GM21737 (cell line): ENCODE data around the gene TSBP1.
"Not testable (repeated sequence)": the region's sequence is repeated elsewhere in the genome, so short reads cannot be mapped to it uniquely, and the experiment has no call there.

Experiments used
- ATAC-seq: cut with Tn5 transposase; IDR thresholded peaks from one replicate; pipeline ENCODE4 v1.9.1; 2021; ENCODE audit warnings: mild to moderate bottlenecking, moderate library complexity; ENCODE audit not compliant: unreplicated experiment

The TSBP1 gene

DNA sequence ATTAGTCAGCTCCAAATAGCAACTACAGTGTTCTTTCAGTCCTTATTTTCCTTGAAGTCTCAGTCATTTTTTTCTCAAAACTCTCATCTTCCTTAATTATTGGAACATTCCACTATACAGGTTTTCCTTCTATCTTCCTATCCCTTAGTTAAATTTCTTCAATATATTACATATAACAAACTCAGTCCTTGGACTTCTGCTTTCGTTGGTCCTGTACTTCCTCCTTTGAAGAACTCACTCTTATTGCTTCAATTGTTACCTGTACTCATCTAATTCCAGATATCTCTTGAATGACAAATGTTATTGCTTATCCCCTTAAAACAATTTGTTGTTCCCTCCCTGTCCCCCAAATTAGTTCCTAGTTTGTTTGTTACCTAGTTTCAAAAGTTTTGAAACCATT, 80.2 kb downstream of the TSBP1 start:
- ATAC-seq, result no peak

DNA sequence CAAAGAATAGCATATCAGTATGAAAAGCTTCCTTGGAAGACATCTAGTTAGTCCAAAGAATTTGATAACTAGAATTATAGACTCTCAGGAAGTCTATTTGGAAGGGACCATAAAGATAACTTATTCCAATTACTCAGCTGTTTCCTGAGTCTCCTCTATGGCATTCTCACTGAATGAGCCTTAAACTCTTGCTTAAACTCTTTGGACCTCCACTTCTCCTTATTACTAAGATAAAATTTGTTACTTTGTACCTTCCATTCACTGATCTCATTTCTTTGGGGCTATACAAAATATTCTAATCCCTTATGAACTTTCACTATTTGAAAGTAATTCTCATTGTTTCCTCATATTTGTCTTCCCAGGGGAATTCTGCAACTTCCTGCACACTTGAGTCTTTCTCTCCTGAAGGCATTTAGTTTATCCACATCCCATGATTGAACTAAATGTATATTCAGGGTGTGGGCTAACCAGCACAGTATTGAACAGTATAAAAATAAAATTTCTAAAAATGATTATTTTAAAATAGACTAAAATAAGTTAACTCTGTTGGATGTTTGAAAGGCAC, 80.7 kb downstream of the TSBP1 start:
- ATAC-seq, result no peak

DNA sequence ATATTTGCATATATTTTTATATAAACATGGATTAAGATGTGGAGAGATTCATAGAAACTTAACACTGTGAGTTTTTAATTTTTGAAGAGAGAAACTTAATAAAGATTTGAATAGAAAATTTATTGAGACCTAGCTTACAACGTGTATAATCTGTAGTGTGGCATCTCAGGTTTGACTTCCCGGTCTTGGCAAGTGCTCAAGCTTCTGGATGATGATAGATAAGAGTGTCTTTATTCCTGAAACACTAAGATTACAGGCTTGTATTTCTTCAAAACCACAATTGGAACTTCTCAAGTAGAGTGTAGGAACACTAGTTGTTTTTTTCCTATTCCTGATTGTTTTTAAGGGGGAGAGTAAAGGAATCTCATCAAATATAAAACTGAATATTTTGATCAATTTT, 83.3 kb downstream of the TSBP1 start:
- no peak for ATAC-seq

DNA sequence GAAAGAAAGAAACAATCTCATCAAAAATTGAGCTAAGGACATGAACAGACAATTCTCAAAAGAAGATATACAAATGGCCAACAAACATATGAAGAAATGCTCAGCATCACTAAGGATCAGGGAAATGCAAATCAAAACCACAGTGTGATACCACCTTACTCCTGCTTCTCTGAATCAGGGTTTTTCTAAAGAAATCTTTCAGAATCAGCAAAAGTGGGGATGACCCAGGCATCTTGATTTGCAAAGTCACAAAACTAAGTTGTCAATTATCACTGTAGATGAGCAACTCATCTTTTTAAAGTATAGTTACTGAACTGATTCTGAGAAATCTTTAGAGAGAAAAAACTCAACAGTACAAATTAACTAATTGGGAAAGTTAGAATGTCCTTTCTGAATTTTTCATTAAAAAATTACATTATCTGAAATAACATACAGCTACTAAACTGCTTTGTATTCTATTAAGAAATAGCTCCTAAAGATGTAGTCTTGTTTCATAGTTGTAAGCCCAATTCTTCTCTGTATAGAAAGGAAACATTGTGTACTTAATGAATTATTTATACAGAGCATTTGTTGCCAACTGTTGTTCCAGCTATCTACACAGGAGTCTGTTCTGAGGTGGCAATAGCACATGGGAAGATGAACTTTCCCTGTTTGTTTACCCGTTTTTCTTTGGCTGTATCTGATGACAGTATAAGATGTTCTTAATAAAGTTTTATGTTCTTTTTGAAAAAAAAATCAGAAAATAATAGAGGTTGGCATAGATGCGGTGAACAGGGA, 97.7 kb downstream of the TSBP1 start:
- not testable (repeated sequence) for ATAC-seq

DNA sequence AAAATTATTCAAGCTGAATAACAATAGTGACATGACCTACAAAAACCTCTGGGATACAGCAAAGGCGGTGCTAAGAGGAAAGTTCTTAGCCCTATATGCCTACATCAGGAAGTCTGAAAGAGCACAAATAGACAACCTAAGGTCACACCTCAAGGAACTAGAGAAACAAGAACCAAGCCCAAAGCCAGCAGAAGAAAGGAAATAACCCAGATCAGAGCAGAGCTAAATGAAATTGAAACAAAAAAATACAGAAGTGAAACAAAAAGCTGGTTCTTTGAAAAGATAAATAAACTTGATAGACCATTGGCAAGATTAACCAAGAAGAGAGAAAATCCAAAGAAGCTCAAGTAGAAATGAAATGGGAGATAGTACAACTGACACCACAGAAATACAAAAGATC, 100.3 kb downstream of the TSBP1 start:
- ATAC-seq, result no peak

GRCh38 chr6:32268459-32268858, 103.2 kb downstream of the TSBP1 start:
- not testable (repeated sequence) for ATAC-seq

GRCh38 chr6:32267035-32267434, 104.7 kb downstream of the TSBP1 start:
- no peak for ATAC-seq

- not testable (repeated sequence) for ATAC-seq
These were observed 114.4 kb downstream of the TSBP1 start for GRCh38 chr6:32257262-32257661.

DNA sequence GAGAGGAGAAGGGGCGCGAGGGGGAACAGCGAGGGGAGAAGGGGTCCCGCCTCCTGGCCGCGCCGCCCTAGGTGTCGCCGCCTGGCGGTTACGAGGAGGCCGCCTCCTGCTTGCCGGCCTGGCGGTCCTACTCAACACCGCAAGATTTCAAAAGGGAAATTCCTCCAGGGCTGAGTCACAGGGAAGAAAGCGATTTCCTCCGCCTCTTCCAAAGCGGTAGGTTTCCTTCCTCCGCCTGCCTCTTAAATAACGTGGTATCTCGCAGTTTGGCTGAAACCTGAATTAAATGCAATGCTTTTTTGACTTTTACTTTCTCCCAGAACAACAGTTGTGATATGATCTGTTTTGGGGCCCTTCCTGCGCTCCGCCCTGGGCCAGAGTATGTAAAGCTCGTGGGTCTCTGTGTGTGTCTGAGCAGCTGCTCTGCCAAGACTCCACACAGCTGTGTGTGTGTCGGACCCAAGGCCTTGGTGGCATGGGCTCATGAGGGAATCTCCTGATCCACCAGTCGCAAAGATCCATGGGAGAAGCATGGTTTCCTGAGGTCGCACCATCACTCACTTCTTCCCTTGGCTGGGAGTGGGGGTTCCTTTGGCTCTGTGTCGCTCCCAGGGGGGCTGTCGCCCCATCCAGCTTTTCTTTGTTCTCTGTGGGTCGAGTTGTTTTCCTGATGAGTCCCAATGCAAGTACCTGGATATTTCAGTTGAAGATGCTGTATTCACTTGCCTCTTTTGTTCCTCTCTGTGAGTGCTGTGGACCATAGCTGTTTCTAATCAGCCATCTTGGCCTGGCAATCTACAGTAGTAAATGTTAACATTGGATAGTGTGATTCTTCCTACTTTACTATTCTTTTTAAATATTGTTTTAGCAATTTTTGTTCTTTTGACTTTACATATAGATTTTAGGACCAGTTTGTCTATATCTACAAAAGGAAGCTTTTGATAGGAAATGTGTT, 116.2 kb downstream of the TSBP1 start:
- ATAC-seq, result no peak

- ATAC-seq, result no peak
These were observed 116.9 kb downstream of the TSBP1 start for GRCh38 chr6:32254761-32255198.

DNA sequence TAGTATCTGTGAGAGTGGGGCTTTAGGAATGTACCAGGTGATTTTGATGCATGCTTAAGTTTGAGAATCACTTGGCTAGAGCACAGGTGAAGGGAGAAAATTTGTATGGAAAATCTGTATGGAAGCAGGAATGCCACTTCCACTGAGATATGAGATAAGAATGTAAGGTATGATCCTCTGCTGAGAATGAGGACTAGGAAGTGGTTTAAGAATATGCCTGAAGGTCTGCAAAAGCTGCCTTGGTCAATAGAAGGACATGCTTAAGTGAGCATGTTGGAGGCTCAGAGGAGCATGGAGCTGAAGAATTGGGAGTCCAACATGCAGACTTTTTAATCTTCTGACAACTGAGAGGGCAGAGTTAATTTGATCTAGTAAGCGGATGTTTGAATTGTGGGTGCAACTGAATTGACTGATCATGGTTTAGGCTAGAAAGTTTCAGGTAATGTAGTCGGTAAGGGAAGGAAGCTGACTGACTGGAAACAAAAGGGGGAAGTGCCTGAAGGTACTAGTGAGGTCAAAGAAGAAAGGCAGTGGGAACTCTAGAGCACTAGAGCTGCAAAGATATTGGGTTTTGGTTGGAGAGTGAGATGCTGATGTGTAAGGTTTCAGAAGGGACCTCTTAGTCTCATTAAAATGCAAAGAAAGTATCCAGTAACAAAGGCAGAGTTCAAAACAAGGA, 119.2 kb downstream of the TSBP1 start:
- ATAC-seq, result no peak

GRCh38 chr6:32249262-32249661, 122.4 kb downstream of the TSBP1 start:
- no peak for ATAC-seq

DNA sequence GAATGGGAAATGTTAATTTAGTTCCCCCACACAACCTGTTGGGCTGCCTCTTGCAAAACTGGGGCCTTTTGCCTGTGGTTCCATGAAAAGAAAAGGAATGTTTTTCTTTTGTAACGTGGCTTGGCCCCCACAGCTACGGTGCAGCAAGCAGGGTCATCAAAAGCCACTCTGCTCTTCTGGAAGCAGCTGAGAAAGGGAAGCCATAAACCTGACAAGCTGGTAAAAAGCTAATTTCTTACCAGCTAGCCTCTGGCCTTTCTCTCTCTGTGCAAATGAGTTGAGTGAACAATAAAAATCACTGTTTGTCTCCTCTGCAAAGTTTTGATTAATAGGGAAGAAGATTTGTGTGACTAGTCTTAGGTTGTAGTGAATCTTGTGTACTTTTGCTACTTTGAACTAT, 124.3 kb downstream of the TSBP1 start:
- no peak for ATAC-seq

DNA sequence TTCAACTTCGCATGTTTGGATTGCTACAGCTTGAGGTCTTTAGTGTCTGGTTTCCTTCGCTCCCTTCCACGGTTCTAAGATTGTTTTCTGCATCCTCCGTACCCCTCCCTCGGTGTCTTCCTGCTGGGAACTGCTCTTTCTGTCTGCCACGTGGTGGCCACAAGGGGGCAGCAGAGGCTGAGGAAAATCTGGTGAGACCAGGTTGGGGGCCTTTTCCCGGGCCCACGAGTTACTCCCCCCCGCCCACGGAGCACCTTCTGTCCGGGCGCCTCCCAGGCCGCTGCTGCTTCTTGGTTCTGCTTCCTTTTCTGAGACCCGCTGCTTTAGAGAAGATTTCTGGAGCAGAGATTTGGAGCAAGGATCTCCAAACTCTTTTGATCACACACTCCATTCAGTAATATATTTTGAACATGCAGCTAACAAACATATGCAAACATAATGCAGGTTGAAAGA, 126.7 kb downstream of the TSBP1 start:
- ATAC-seq, result no peak

- ATAC-seq, result no peak
These were observed 127.4 kb downstream of the TSBP1 start for GRCh38 chr6:32244270-32244669.
